ENCODE data around the gene ADARB2.

ADARB2 gene

GRCh38 chr10:1690086-1690485 lies 47.2 kb downstream of the ADARB2 start:
- TF ChIP-seq SPI1 (IDR thresholded peaks at IDR 0.05; ENCODE audit: low read depth, low read length) (no peak), POU2F2 (IDR thresholded peaks at IDR 0.05; ENCODE audit: low read depth, low read length) (no peak), POLR2A (IDR thresholded peaks at IDR 0.05; ENCODE audit: low read depth, low read length) (no peak), PAX5 (IDR thresholded peaks at IDR 0.05; ENCODE audit: insufficient read depth, low read length, severe bottlenecking) (no peak), POLR2AphosphoS5 (IDR thresholded peaks at IDR 0.05; ENCODE audit: low read depth, low read length) (no peak), TAF1 (IDR thresholded peaks at IDR 0.05; ENCODE audit: low read depth, low read length) (no peak)
- DNase-seq (ENCODE audit: insufficient read length, low spot score) (no peak), FAIRE-seq (no peak)

GRCh38 chr10:1688531-1688930 lies 48.8 kb downstream of the ADARB2 start:
- no peak for FAIRE-seq
- DNase-seq (ENCODE audit: insufficient read length, low spot score): no peak
- TF ChIP-seq TAF1 (IDR thresholded peaks at IDR 0.05; ENCODE audit: low read depth, low read length) (no peak), PAX5 (IDR thresholded peaks at IDR 0.05; ENCODE audit: insufficient read depth, low read length, severe bottlenecking) (no peak), POLR2A (IDR thresholded peaks at IDR 0.05; ENCODE audit: low read depth, low read length) (no peak), SPI1 (IDR thresholded peaks at IDR 0.05; ENCODE audit: low read depth, low read length) (no peak), POLR2AphosphoS5 (IDR thresholded peaks at IDR 0.05; ENCODE audit: low read depth, low read length) (no peak), POU2F2 (IDR thresholded peaks at IDR 0.05; ENCODE audit: low read depth, low read length) (no peak)

- FAIRE-seq: no peak
- DNase-seq (ENCODE audit: insufficient read length, low spot score): no peak
- TF ChIP-seq TAF1 (IDR thresholded peaks at IDR 0.05; ENCODE audit: low read depth, low read length): no peak
- no peak for TF ChIP-seq POU2F2 (IDR thresholded peaks at IDR 0.05; ENCODE audit: low read depth, low read length)
- TF ChIP-seq SPI1 (IDR thresholded peaks at IDR 0.05; ENCODE audit: low read depth, low read length): no peak
- no peak for TF ChIP-seq POLR2A (IDR thresholded peaks at IDR 0.05; ENCODE audit: low read depth, low read length)
- no peak for TF ChIP-seq POLR2AphosphoS5 (IDR thresholded peaks at IDR 0.05; ENCODE audit: low read depth, low read length)
- no peak for TF ChIP-seq PAX5 (IDR thresholded peaks at IDR 0.05; ENCODE audit: insufficient read depth, low read length, severe bottlenecking)
These were observed 49.6 kb downstream of the ADARB2 start for GRCh38 chr10:1687623-1688150.

GRCh38 chr10:1687190-1687589 lies 50.1 kb downstream of the ADARB2 start:
- FAIRE-seq (no peak), DNase-seq (ENCODE audit: insufficient read length, low spot score) (no peak)
- no peak for TF ChIP-seq TAF1 (IDR thresholded peaks at IDR 0.05; ENCODE audit: low read depth, low read length)
- TF ChIP-seq SPI1 (IDR thresholded peaks at IDR 0.05; ENCODE audit: low read depth, low read length): no peak
- no peak for TF ChIP-seq PAX5 (IDR thresholded peaks at IDR 0.05; ENCODE audit: insufficient read depth, low read length, severe bottlenecking)
- no peak for TF ChIP-seq POLR2AphosphoS5 (IDR thresholded peaks at IDR 0.05; ENCODE audit: low read depth, low read length)
- no peak for TF ChIP-seq POLR2A (IDR thresholded peaks at IDR 0.05; ENCODE audit: low read depth, low read length)
- no peak for TF ChIP-seq POU2F2 (IDR thresholded peaks at IDR 0.05; ENCODE audit: low read depth, low read length)

GRCh38 chr10:1686491-1686749 lies 50.9 kb downstream of the ADARB2 start:
- TF ChIP-seq POLR2A (IDR thresholded peaks at IDR 0.05; ENCODE audit: low read depth, low read length) (no peak), POLR2AphosphoS5 (IDR thresholded peaks at IDR 0.05; ENCODE audit: low read depth, low read length) (no peak), SPI1 (IDR thresholded peaks at IDR 0.05; ENCODE audit: low read depth, low read length) (no peak)
- DNase-seq (ENCODE audit: insufficient read length, low spot score) (no peak), FAIRE-seq (no peak)

GRCh38 chr10:1685699-1686490 lies 51.4 kb downstream of the ADARB2 start:
- TF ChIP-seq SPI1 (IDR thresholded peaks at IDR 0.05; ENCODE audit: low read depth, low read length) (no peak), TAF1 (IDR thresholded peaks at IDR 0.05; ENCODE audit: low read depth, low read length) (no peak), PAX5 (IDR thresholded peaks at IDR 0.05; ENCODE audit: insufficient read depth, low read length, severe bottlenecking) (no peak), POU2F2 (IDR thresholded peaks at IDR 0.05; ENCODE audit: low read depth, low read length) (no peak), POLR2A (IDR thresholded peaks at IDR 0.05; ENCODE audit: low read depth, low read length) (no peak), POLR2AphosphoS5 (IDR thresholded peaks at IDR 0.05; ENCODE audit: low read depth, low read length) (no peak)
- FAIRE-seq: no peak
- no peak for DNase-seq (ENCODE audit: insufficient read length, low spot score)

GRCh38 chr10:1684991-1685390 lies 52.3 kb downstream of the ADARB2 start:
- TF ChIP-seq POU2F2 (IDR thresholded peaks at IDR 0.05; ENCODE audit: low read depth, low read length): no peak
- DNase-seq (ENCODE audit: insufficient read length, low spot score) (no peak), FAIRE-seq (no peak)

- TF ChIP-seq POU2F2 (IDR thresholded peaks at IDR 0.05; ENCODE audit: low read depth, low read length) (no peak), POLR2AphosphoS5 (IDR thresholded peaks at IDR 0.05; ENCODE audit: low read depth, low read length) (no peak), PAX5 (IDR thresholded peaks at IDR 0.05; ENCODE audit: insufficient read depth, low read length, severe bottlenecking) (no peak), POLR2A (IDR thresholded peaks at IDR 0.05; ENCODE audit: low read depth, low read length) (no peak), SPI1 (IDR thresholded peaks at IDR 0.05; ENCODE audit: low read depth, low read length) (no peak), TAF1 (IDR thresholded peaks at IDR 0.05; ENCODE audit: low read depth, low read length) (no peak)
- FAIRE-seq (no peak), DNase-seq (ENCODE audit: insufficient read length, low spot score) (no peak)
These were observed 53.7 kb downstream of the ADARB2 start for GRCh38 chr10:1683649-1684048.

- no peak for FAIRE-seq
- no peak for TF ChIP-seq PAX5 (IDR thresholded peaks at IDR 0.05; ENCODE audit: insufficient read depth, low read length, severe bottlenecking)
- TF ChIP-seq POLR2AphosphoS5 (IDR thresholded peaks at IDR 0.05; ENCODE audit: low read depth, low read length): no peak
- no peak for TF ChIP-seq SPI1 (IDR thresholded peaks at IDR 0.05; ENCODE audit: low read depth, low read length)
- TF ChIP-seq POU2F2 (IDR thresholded peaks at IDR 0.05; ENCODE audit: low read depth, low read length): no peak
- TF ChIP-seq POLR2A (IDR thresholded peaks at IDR 0.05; ENCODE audit: low read depth, low read length): no peak
- no peak for TF ChIP-seq TAF1 (IDR thresholded peaks at IDR 0.05; ENCODE audit: low read depth, low read length)
- DNase-seq (ENCODE audit: insufficient read length, low spot score): no peak
These were observed 57.3 kb downstream of the ADARB2 start for GRCh38 chr10:1679821-1680650.
